ENCODE data around the gene RPS15A. TPM values are rescaled to one million over a fixed set of nuclear protein-coding genes. Genes with fewer than 3 reads are reported as not detected.

Gene RPS15A
- total and polyA plus RNA-seq, 2 donors (not counting 1 experiment from before 2014, with no cell fraction given), result 1,585 to 3,828 TPM

DNA sequence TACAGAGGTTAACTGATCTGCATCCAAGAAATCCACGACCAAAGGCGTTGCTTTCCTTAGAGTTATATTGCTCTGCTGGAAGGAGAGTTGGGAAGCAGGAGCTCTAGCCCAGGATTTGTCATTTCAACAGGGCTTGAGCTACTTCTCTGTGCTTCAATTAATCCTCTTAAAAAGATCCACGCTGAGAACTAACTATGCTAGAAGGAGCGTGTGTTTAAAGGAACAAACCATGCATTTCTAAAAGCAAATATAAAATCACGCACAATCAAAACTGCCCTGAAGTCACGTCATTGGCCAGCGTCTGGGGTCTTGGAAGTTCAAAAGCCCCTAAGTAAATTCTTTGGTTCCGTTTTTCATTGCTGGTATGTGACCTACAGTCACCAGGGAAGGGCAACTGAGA is 10.2 kb upstream of the RPS15A start:
- Histone ChIP-seq H3K36me3 (ENCODE audit: control insufficient read depth, insufficient read depth, low read length) (no peaks in the 10 kb centered on the region), H3K4me2 (ENCODE audit: extremely low read depth, insufficient read depth, low read length) (peak overlapping the region; percentile 82), H3K4me1 (ENCODE audit: control insufficient read depth, extremely low read depth, insufficient read depth, low read length) (peaks cover 2% of the 10 kb centered on the region), H3K9me3 (ENCODE audit: control insufficient read depth, insufficient read depth, low read depth, low read length) (no peaks in the 10 kb centered on the region), H3K4me3 (replicated peaks in 1 of 4; ENCODE audit: control extremely low read depth in 1 of 4, insufficient read depth in 1 of 4, low read depth in 3 of 4, low read length in 4 of 4) (peak overlapping the region; percentile 75 to 91 (median 84)), H3K27me3 (ENCODE audit: control insufficient read depth, insufficient read depth, low read length) (no peaks in the 10 kb centered on the region), H4K20me1 (ENCODE audit: control insufficient read depth, extremely low read depth, insufficient read depth, low read length) (no peaks in the 10 kb centered on the region), H2AFZ (ENCODE audit: low read length) (no peak overlapping the region), H3K27ac (ENCODE audit: insufficient read depth, low read length) (peak overlapping the region; percentile 89), H3K9ac (ENCODE audit: insufficient read depth, low read length) (peak overlapping the region; percentile 9), H3K79me2 (ENCODE audit: control insufficient read depth, insufficient read depth, low read length) (peaks cover 56% of the 10 kb centered on the region)
- no peak for DNase-seq (ENCODE audit: low read depth in 2 of 2)
- TF ChIP-seq EZH2 (IDR thresholded peaks at IDR 0.05; ENCODE audit: low read length, missing control alignments), result no peak
- TF ChIP-seq, protein P1, sequence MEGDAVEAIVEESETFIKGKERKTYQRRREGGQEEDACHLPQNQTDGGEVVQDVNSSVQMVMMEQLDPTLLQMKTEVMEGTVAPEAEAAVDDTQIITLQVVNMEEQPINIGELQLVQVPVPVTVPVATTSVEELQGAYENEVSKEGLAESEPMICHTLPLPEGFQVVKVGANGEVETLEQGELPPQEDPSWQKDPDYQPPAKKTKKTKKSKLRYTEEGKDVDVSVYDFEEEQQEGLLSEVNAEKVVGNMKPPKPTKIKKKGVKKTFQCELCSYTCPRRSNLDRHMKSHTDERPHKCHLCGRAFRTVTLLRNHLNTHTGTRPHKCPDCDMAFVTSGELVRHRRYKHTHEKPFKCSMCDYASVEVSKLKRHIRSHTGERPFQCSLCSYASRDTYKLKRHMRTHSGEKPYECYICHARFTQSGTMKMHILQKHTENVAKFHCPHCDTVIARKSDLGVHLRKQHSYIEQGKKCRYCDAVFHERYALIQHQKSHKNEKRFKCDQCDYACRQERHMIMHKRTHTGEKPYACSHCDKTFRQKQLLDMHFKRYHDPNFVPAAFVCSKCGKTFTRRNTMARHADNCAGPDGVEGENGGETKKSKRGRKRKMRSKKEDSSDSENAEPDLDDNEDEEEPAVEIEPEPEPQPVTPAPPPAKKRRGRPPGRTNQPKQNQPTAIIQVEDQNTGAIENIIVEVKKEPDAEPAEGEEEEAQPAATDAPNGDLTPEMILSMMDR (conservative IDR thresholded peaks at IDR 0.05 in 1 of 2, IDR thresholded peaks at IDR 0.05 in 1 of 2; ENCODE audit: low read depth in 1 of 2, low read length in 2 of 2), result no peak

DNA sequence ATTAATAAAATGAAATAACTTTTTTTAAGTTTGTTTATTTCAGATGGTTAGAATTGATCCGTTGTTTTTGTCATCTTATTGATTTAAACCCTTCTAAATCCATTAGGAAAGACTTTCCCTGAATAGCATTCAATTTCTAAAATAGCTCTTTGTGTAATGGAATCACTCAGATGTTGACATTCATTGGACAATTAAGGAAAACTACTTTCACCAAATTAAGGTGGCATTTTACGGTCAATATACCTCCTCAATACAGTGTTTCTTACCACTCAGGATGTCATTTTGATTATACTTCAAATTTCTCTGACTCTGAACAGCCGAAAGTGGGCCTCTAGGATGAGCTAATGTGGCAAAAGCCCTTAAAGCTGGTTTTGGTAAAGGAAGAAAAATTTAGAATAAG is 9.4 kb upstream of the RPS15A start:
- no peak for DNase-seq (ENCODE audit: low read depth in 2 of 2)
- Histone ChIP-seq H4K20me1 (ENCODE audit: control insufficient read depth, extremely low read depth, insufficient read depth, low read length) (no peaks in the 10 kb centered on the region), H3K4me3 (replicated peaks in 1 of 4; ENCODE audit: control extremely low read depth in 1 of 4, insufficient read depth in 1 of 4, low read depth in 3 of 4, low read length in 4 of 4) (peak overlapping the region; percentile 75 to 91 (median 84)), H3K9ac (ENCODE audit: insufficient read depth, low read length) (no peak overlapping the region), H3K9me3 (ENCODE audit: control insufficient read depth, insufficient read depth, low read depth, low read length) (no peaks in the 10 kb centered on the region), H3K79me2 (ENCODE audit: control insufficient read depth, insufficient read depth, low read length) (peaks cover 58% of the 10 kb centered on the region), H3K27me3 (ENCODE audit: control insufficient read depth, insufficient read depth, low read length) (no peaks in the 10 kb centered on the region), H3K36me3 (ENCODE audit: control insufficient read depth, insufficient read depth, low read length) (no peaks in the 10 kb centered on the region), H3K27ac (ENCODE audit: insufficient read depth, low read length) (no peak overlapping the region), H2AFZ (ENCODE audit: low read length) (no peak overlapping the region), H3K4me2 (ENCODE audit: extremely low read depth, insufficient read depth, low read length) (peak overlapping the region; percentile 82), H3K4me1 (ENCODE audit: control insufficient read depth, extremely low read depth, insufficient read depth, low read length) (peaks cover 2% of the 10 kb centered on the region)
- TF ChIP-seq, protein P1 (conservative IDR thresholded peaks at IDR 0.05 in 1 of 2, IDR thresholded peaks at IDR 0.05 in 1 of 2; ENCODE audit: low read depth in 1 of 2, low read length in 2 of 2), result no peak
- no peak for TF ChIP-seq EZH2 (IDR thresholded peaks at IDR 0.05; ENCODE audit: low read length, missing control alignments)

DNA sequence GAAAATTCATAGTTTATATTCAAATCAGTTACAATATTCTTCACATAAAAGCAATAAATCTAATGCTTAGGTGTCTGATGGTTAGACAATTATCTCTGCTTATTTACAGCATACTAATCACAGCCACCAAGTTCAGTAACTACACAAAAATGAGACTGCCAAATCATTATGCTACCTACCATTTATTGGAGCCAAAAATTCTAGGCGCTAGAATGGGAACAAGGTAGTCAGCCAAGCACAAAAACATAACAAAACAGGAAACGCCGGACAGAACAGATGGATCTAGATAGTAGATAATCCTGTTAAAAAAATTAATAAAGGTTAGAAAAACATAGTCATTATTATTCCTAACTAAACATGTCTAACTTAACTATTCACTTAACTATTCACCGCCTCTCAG is 7.6 kb upstream of the RPS15A start:
- Histone ChIP-seq H3K27ac (ENCODE audit: insufficient read depth, low read length) (no peak overlapping the region), H4K20me1 (ENCODE audit: control insufficient read depth, extremely low read depth, insufficient read depth, low read length) (no peaks in the 10 kb centered on the region), H3K9ac (ENCODE audit: insufficient read depth, low read length) (no peak overlapping the region), H2AFZ (ENCODE audit: low read length) (no peak overlapping the region), H3K4me1 (ENCODE audit: control insufficient read depth, extremely low read depth, insufficient read depth, low read length) (peaks cover 2% of the 10 kb centered on the region), H3K4me2 (ENCODE audit: extremely low read depth, insufficient read depth, low read length) (no peak overlapping the region), H3K4me3 (replicated peaks in 1 of 4; ENCODE audit: control extremely low read depth in 1 of 4, insufficient read depth in 1 of 4, low read depth in 3 of 4, low read length in 4 of 4) (no peak overlapping the region), H3K36me3 (ENCODE audit: control insufficient read depth, insufficient read depth, low read length) (peaks cover 6% of the 10 kb centered on the region), H3K79me2 (ENCODE audit: control insufficient read depth, insufficient read depth, low read length) (peaks cover 62% of the 10 kb centered on the region), H3K9me3 (ENCODE audit: control insufficient read depth, insufficient read depth, low read depth, low read length) (no peaks in the 10 kb centered on the region), H3K27me3 (ENCODE audit: control insufficient read depth, insufficient read depth, low read length) (no peaks in the 10 kb centered on the region)
- TF ChIP-seq EZH2 (IDR thresholded peaks at IDR 0.05; ENCODE audit: low read length, missing control alignments), result no peak
- DNase-seq (ENCODE audit: low read depth in 2 of 2), result no peak
